GM19455 (cell line): ENCODE measurements around the gene CDH13.

Experiments used
- ATAC-seq: cut with Tn5 transposase; IDR thresholded peaks from one replicate; pipeline ENCODE4 v1.9.1; 2021; ENCODE audit not compliant: unreplicated experiment

CDH13 gene

GRCh38 chr16:83807327-83807709, 1180.5 kb downstream of the CDH13 start:
- ATAC-seq: no peak

GRCh38 chr16:83807710-83808572, 1181.2 kb downstream of the CDH13 start, which contains the start of gene HSBP1:
TSS of gene HSBP1 (plus strand) at chr16:83807978. CDS start at chr16:83808077, 99 bp downstream.
- peak; percentile 97 for ATAC-seq

DNA sequence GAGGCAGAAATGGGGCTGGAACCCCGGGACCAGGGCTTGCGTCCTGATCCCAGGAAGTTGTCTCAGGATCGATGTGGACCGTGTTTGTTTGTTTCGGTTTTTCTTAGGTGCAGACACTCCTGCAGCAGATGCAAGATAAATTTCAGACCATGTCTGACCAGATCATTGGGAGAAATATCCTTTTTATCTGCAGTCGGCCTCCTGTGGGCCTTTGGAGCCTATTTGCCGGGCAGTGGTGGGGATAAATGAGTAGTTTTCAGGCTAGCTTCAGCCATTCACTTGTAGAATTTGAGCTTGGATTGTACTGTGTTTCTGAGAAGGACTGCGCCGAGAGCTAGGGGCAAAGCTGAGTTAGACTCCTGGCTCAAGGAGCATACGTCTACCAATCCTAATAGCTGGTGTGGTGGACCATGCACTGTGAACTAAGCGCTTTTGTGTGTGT, 1181.8 kb downstream of the CDH13 start:
- ATAC-seq: no peak

DNA sequence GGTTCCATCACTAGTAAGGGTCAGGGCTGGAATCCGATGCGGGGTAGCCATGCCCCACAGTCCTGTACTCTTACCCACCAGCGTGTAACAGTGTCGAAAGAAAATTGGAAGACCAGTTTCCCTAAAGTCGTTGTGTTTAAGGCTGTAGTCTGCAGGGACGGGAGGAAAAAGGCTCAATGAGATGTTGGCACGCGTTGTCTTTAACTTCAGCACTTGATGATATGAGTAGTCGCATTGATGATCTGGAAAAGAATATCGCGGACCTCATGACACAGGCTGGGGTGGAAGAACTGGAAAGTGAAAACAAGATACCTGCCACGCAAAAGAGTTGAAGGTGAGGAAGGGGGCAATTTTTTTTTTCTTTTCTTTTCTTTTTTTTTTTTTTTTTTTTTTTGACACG, 1182.3 kb downstream of the CDH13 start:
- no peak for ATAC-seq

DNA sequence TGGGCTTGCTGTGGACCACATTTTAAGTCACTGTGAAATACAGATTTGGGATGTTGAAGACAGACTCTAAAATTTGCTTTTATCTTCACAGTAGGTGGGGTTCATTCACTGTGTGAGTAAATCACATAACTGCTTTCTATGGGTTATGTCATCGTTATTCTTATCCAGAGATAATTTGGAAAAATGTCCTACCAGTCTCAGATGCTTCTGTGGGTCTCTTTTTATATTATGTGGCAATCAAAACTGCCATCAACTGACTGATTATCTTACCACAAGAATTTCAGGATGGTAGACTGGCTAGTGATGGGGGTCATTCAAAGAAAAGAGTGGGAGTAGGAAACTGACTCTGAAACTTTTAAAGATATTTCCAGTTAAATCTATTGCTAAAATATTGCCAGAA, 1184.1 kb downstream of the CDH13 start:
- no peak for ATAC-seq

DNA sequence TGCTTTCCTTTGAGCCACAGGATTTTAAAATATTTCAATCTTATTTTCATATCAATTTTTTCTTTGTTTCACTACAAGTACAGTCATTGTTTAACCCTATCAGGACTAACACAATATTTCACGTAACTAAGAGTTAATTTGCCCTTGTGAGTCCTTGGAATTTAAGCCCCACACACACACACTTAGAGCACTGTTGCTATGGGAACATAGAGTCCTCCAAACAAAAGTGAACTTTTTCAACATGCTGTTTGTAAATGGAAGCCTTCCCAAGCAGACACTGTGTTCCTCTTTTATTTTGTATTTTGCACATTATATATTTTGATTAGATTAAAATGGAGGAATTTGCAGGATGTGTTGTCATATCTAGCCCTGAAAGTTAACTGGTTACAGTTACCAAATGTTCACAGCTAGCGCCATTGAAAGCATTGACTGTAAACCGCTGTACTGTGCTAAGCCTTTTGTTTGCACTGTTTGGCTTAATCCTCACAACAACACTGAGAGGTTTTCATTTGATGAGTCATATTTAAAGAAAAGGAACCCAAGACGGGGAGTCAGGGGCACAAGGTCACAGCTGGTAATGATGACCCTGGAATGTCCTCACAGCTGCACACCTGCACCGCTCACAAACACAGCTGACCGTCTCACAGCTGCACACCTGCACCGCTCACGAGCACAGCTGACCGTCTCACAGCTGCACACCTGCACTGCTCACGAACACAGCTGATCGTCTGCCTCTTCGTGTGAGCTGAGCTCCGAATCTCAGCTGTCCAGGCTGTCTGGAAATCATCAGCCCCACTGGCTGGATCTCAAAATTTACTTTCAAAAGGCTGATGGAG, 1187.3 kb downstream of the CDH13 start:
- ATAC-seq: no peak

DNA sequence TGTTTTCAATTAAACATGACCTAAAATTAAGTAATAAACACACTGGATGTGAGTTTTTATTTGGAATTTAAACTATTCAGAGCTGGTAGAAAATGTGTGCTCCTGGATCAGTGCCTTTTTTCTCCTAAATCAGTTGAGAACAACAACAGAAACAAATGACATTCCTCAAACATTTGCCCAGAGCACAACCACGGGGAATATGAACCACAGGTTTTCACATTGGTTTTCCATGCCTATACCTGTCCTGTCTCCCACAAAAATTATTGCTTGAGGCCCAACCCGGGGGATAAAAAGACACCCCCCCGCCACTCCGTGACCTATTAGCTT, 1187.9 kb downstream of the CDH13 start:
- ATAC-seq: no peak

DNA sequence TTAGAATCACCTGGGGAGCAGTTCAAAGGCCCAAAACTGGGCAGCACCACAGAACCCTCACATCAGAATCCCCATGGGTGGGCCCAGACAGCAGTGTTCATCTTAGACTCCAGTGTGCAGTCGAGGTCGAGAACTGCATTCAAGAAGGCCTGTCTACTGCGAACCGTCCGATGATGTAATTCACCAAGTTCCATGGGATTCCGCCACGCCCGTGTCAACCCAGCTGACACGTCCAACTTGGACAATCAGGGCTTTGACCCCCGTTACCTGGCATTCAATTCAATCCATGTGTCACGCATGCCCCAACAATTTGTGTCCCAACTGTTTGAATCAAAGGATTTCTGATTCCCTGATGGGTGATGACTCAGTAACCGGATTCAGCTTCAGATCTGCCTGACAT, 1190.3 kb downstream of the CDH13 start:
- no peak for ATAC-seq

DNA sequence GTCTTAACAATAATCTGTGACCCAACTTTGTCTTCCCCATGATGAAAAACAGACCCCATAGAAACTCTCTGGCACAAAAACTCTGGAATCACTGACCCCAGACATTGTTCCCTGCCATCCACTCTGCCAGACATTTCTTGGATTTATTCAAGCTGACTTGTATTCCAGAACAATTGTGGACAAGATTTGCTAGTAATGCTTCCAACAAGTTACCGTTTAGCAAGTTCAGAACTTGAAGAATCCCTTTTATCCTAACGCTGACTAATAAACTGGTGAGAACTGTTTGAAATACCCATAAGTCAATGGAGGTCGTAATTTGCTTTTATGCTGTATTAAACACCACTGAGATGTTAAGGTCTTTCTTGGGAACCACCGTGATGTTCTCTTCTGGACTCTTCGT, 1191.5 kb downstream of the CDH13 start:
- ATAC-seq: no peak

DNA sequence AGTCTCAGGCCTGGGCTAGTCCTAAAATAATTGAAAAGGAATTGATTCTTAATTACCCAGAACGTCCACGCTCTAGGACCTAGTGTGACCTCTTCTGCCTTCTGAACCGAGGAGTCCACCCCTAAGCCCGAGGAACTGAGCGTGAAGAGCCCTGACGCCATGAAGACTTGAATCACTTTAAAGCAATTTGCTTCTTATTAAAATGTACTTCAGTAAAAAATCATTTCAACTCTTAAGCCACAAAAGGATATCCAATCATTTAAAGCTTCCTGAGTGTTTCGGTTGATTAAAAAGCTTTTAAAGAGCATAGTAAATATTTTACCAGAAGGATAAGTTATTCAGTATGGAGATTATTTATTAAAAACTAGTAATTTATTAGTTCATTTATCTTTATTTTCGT, 1192.6 kb downstream of the CDH13 start:
- ATAC-seq: no peak

- ATAC-seq: no peak
Measured at GRCh38 chr16:83826146-83826913, 1199.6 kb downstream of the CDH13 start.

GRCh38 chr16:83830091-83830768, 1203.5 kb downstream of the CDH13 start:
- ATAC-seq: no peak

GRCh38 chr16:83830769-83831455, 1204.1 kb downstream of the CDH13 start:
- no peak for ATAC-seq

GRCh38 chr16:83831456-83831987, 1204.8 kb downstream of the CDH13 start:
- no peak for ATAC-seq

- no peak for ATAC-seq
Measured at GRCh38 chr16:83833921-83834320, 1207.2 kb downstream of the CDH13 start.

- ATAC-seq: no peak
Measured at GRCh38 chr16:83835586-83836566, 1209.1 kb downstream of the CDH13 start.

- no peak for ATAC-seq
Measured at GRCh38 chr16:83837566-83837965, 1210.8 kb downstream of the CDH13 start.

- no peak for ATAC-seq
Measured at GRCh38 chr16:83838151-83838550, 1211.4 kb downstream of the CDH13 start.

- ATAC-seq: no peak
Measured at GRCh38 chr16:83839561-83839960, 1212.8 kb downstream of the CDH13 start.
